CD14-positive monocyte (primary cell): Measurements from ENCODE around the gene SPAG9. TPM values are rescaled to one million over a fixed set of nuclear protein-coding genes. Genes with fewer than 3 reads are reported as not detected.

ENCODE experiments used
- DNase-seq, 3 donors: peaks; one replicate each; pipeline ENCODE4 v3.0.0-alpha.2; 2011 to 2022
- H2AFZ ChIP-seq: 2 replicates; pipeline ENCODE4 v1.6.0; 2012; ENCODE audit warnings: mild to moderate bottlenecking, low read depth, low read length, inconsistent platforms; ENCODE audit not compliant: insufficient read depth, poor library complexity, severe bottlenecking
- H3K27ac ChIP-seq, 2 donors: 1 replicate in 1 of 2; 2 replicates in 1 of 2; pipeline ENCODE4 v1.5.1; 2012 to 2013; ENCODE audit warnings: low read length in 2 of 2, control low read depth in 1 of 2, inconsistent platforms in 1 of 2, low read depth in 1 of 2, mild to moderate bottlenecking in 1 of 2
- H3K27me3 ChIP-seq, 2 donors: one replicate each; pipeline versions ENCODE4 v1.6.0 to v1.6.1; 2011 to 2013; ENCODE audit warnings: low read length in 2 of 2; ENCODE audit not compliant: control insufficient read depth in 2 of 2, insufficient read depth in 2 of 2
- H3K36me3 ChIP-seq, 2 donors: replicated peaks in 1 of 2; 1 replicate in 1 of 2; 2 replicates in 1 of 2; pipeline versions ENCODE4 v1.5.1 to v1.6.1; 2012 to 2013; ENCODE audit warnings: low read length in 2 of 2, control low read depth in 1 of 2, inconsistent platforms in 1 of 2, mild to moderate bottlenecking in 1 of 2; ENCODE audit not compliant: insufficient read depth in 2 of 2, control insufficient read depth in 1 of 2
- H3K4me1 ChIP-seq, 2 donors: 1 replicate in 1 of 2; 2 replicates in 1 of 2; pipeline versions ENCODE4 v1.5.1 to v1.6.1; 2012 to 2013; ENCODE audit warnings: low read length in 2 of 2, control low read depth in 1 of 2, inconsistent platforms in 1 of 2, mild to moderate bottlenecking in 1 of 2, moderate library complexity in 1 of 2; ENCODE audit not compliant: insufficient read depth in 2 of 2, control insufficient read depth in 1 of 2
- H3K4me2 ChIP-seq: replicated peaks from 2 replicates; pipeline ENCODE3; 2012; ENCODE audit warnings: low read length, moderate library complexity, mild to moderate bottlenecking; ENCODE audit not compliant: poor library complexity, severe bottlenecking; ENCODE audit errors: extremely low read depth
- H3K4me3 ChIP-seq, 3 experiments: fragments of 200-600 bp in 1 of 3; sonication (generic) in 1 of 3; replicated peaks in 1 of 3; 1 replicate in 2 of 3; 2 replicates in 1 of 3; pipeline ENCODE4 v1.5.1; 2011 to 2013; ENCODE audit warnings: low read length in 3 of 3, mild to moderate bottlenecking in 3 of 3, control low read depth in 2 of 3, low read depth in 2 of 3, inconsistent platforms in 1 of 3, moderate library complexity in 1 of 3
- H3K79me2 ChIP-seq: 2 replicates; pipeline ENCODE4 v1.6.0; 2012; ENCODE audit warnings: mild to moderate bottlenecking, control low read depth, inconsistent platforms, low read length, moderate library complexity; ENCODE audit not compliant: insufficient read depth
- H3K9ac ChIP-seq: 2 replicates; pipeline ENCODE4 v1.6.0; 2017; ENCODE audit warnings: low read length, mild to moderate bottlenecking; ENCODE audit not compliant: insufficient read depth, poor library complexity, severe bottlenecking
- H3K9me3 ChIP-seq, 2 donors: replicated peaks in 1 of 2; 1 replicate in 1 of 2; 2 replicates in 1 of 2; pipeline versions ENCODE4 v1.5.1 to v1.6.1; 2012 to 2013; ENCODE audit warnings: low read length in 2 of 2, control low read depth in 1 of 2; ENCODE audit not compliant: control insufficient read depth in 1 of 2, insufficient read depth in 1 of 2
- H4K20me1 ChIP-seq: 2 replicates; pipeline ENCODE4 v1.6.0; 2012; ENCODE audit warnings: mild to moderate bottlenecking, low read length, control low read depth, moderate library complexity; ENCODE audit not compliant: insufficient read depth
- H3K27ac Mint-ChIP-seq, 7 donors: one replicate each; pipeline ENCODE4 v1.8.0; 2020; ENCODE audit warnings: mild to moderate bottlenecking in 7 of 7, mixed read lengths in 7 of 7, moderate library complexity in 6 of 7, inconsistent platforms in 2 of 7
- H3K27me3 Mint-ChIP-seq, 3 donors: one replicate each; pipeline ENCODE4 v1.8.0; 2021 to 2022; ENCODE audit warnings: low read depth in 3 of 3, mild to moderate bottlenecking in 3 of 3, mixed read lengths in 3 of 3, moderate library complexity in 3 of 3, inconsistent platforms in 1 of 3
- H3K36me3 Mint-ChIP-seq, 2 donors: one replicate each; pipeline ENCODE4 v1.8.0; 2020; ENCODE audit warnings: mixed read lengths in 2 of 2, inconsistent platforms in 1 of 2, mild to moderate bottlenecking in 1 of 2
- H3K4me1 Mint-ChIP-seq: one replicate; pipeline ENCODE4 v1.8.0; 2020; ENCODE audit warnings: mild to moderate bottlenecking, mixed read lengths
- H3K4me3 Mint-ChIP-seq, 2 donors: one replicate each; pipeline ENCODE4 v1.8.0; 2020; ENCODE audit warnings: mild to moderate bottlenecking in 2 of 2, mixed read lengths in 2 of 2, moderate library complexity in 1 of 2
- H3K9me3 Mint-ChIP-seq, 7 donors: one replicate each; pipeline ENCODE4 v1.8.0; 2020 to 2022; ENCODE audit warnings: mixed read lengths in 7 of 7, mild to moderate bottlenecking in 6 of 7, moderate library complexity in 6 of 7, inconsistent platforms in 2 of 7
- CTCF ChIP-seq: fragments of 200-600 bp; IDR thresholded peaks from one replicate; pipeline ENCODE4 v1.8.0; 2022; ENCODE audit warnings: antibody characterized with exemption, mild to moderate bottlenecking
- WGBS: methylation state at CpG from one replicate; pipeline ENCODE4 v1.1.5; 2013; ENCODE audit warnings: missing lambda C conversion rate; ENCODE audit not compliant: insufficient coverage; 5-methylcytosine and 5-hydroxymethylcytosine counted together
- intact Hi-C, 2 donors: fragments of 100-400 bp; cut with micrococcal nuclease; formaldehyde crosslinking; loops; one replicate each; pipeline versions ENCODE4 v1.15.0 to v1.15.1; 2023
- polyA plus RNA-seq, 3 donors: library from polyadenylated mRNA; depleted of rRNA in 1 of 3; unstranded in 2 of 3; stranded (reverse) in 1 of 3; fragments of 300-500 nt in 2 of 3; fragments of >200 nt in 1 of 3; fragmentation: Illumina TruSeq in 2 of 3; gene quantifications; 1 replicate in 2 of 3; 2 replicates in 1 of 3; pipeline ENCODE4 v1.2.3, GENCODE V29; 2012 to 2021

Gene SPAG9
- polyA plus RNA-seq, 3 donors, result 4.9 to 33.1 (median 8.5) TPM

- Histone ChIP-seq H3K27ac (no peak overlapping the region), H3K79me2 (no peaks in the 10 kb centered on the region), H4K20me1 (no peaks in the 10 kb centered on the region), H3K27me3 (no peaks in the 10 kb centered on the region), H3K9me3 (no peaks in the 10 kb centered on the region), H3K36me3 (no peaks in the 10 kb centered on the region), H3K4me1 (peaks cover 53 to 59% of the 10 kb centered on the region in 2 donors), H3K4me2 (no peak overlapping the region), H3K4me3 (no peak overlapping the region), H3K9ac (no peak overlapping the region), H2AFZ (no peak overlapping the region)
- intact Hi-C loops, result no loop called here
- Mint-ChIP-seq H3K27ac (peak overlapping the region in 6 of 7 donors; percentile 65 to 92 (median 82)), H3K4me3 (no peak overlapping the region), H3K36me3 (no peaks in the 10 kb centered on the region), H3K27me3 (peaks cover 0 to 7% (median 1%) of the 10 kb centered on the region in 3 donors), H3K4me1 (peaks cover 59% of the 10 kb centered on the region), H3K9me3 (peaks cover 0 to 7% (median 0%) of the 10 kb centered on the region in 7 donors)
- peak; percentile 79 to 87 (median 81) for DNase-seq
- no peak for TF ChIP-seq CTCF
- WGBS, result 25% methylated on average over 12 of the region's 16 CpGs
Observed at GRCh38 chr17:50935221-50935995, 185.3 kb downstream of the SPAG9 start.

GRCh38 chr17:50934672-50935220, 185.9 kb downstream of the SPAG9 start:
- no peak for TF ChIP-seq CTCF
- no peaks in the 10 kb centered on the region for H3K36me3 ChIP-seq
- Mint-ChIP-seq H3K36me3 (peaks cover 0 to 2% of the 10 kb centered on the region in 2 donors), H3K9me3 (peaks cover 0 to 7% (median 0%) of the 10 kb centered on the region in 7 donors), H3K27ac (peak overlapping the region; percentile 67 to 96 (median 91)), H3K27me3 (peaks cover 0 to 6% (median 1%) of the 10 kb centered on the region in 3 donors), H3K4me1 (peaks cover 66% of the 10 kb centered on the region), H3K4me3 (no peak overlapping the region)
- H3K4me1 ChIP-seq, result peaks cover 59 to 66% of the 10 kb centered on the region in 2 donors
- no peak overlapping the region for H3K4me3 ChIP-seq
- no peak overlapping the region for H3K4me2 ChIP-seq
- 83% methylated on average over 11 of the region's 15 CpGs for WGBS
- DNase-seq, result no peak
- no peaks in the 10 kb centered on the region for H3K9me3 ChIP-seq
- no peak overlapping the region for H3K27ac ChIP-seq
- no peaks in the 10 kb centered on the region for H3K79me2 ChIP-seq
- H3K9ac ChIP-seq, result no peak overlapping the region
- no peaks in the 10 kb centered on the region for H3K27me3 ChIP-seq
- H2AFZ ChIP-seq, result no peak overlapping the region
- intact Hi-C loops, result no loop called here
- H4K20me1 ChIP-seq, result no peaks in the 10 kb centered on the region
